Skeletal muscle tissue (tissue), 1 donor: ENCODE measurements around the gene CD34. TPM values are rescaled to one million over a fixed set of nuclear protein-coding genes. Genes with fewer than 3 reads are reported as not detected.

Source experiments
- total RNA-seq: library from RNA; depleted of rRNA; stranded (reverse); fragments of >200 nt; gene quantifications from one replicate; pipeline ENCODE4 v1.2.3, GENCODE V29; 2014

CD34 gene
- total RNA-seq, 1 donor from 2014 or later: 20.9 TPM

Other genes with a start within 250 kb of the CD34 start
- gene CD46, start 159.1 kb downstream of the CD34 start, total RNA-seq: 53.8 TPM